SJSA1 (cell line): ENCODE data around the gene EN2. TPM values are rescaled to one million over a fixed set of nuclear protein-coding genes. Genes with fewer than 3 reads are reported as not detected.

Experiments used
- total RNA-seq: library from RNA; depleted of rRNA; stranded (reverse); fragments of >200 nt; shearing (Covaris generic); gene quantifications from 2 replicates; pipeline ENCODE4 v1.2.3, GENCODE V29; 2014; rRNA removed

Gene EN2
- total RNA-seq, 1 experiment from 2014 or later: 0.11 TPM

Other genes starting within 250 kb of the EN2 start
- gene INSIG1, start 160.3 kb upstream of the EN2 start, total RNA-seq: 36.4 and 46.6 TPM in 2 replicates
- not detected in 2 replicates for gene CNPY1, start 88.4 kb downstream of the EN2 start, total RNA-seq
- 27.2 and 37.4 TPM in 2 replicates for gene RBM33, start 186.5 kb downstream of the EN2 start, total RNA-seq